NCI-H128 (cell line): ENCODE results near the gene C1QL4.

Experiments
- DNase-seq: peaks from one replicate; lab custom pipeline; 2025; ENCODE audit not compliant: unreplicated experiment; lab: John Stamatoyannopoulos, UW

Gene C1QL4

GRCh38 chr12:49305762-49306510 is 31.1 kb downstream of the C1QL4 start:
- DNase-seq, result no peak

DNA sequence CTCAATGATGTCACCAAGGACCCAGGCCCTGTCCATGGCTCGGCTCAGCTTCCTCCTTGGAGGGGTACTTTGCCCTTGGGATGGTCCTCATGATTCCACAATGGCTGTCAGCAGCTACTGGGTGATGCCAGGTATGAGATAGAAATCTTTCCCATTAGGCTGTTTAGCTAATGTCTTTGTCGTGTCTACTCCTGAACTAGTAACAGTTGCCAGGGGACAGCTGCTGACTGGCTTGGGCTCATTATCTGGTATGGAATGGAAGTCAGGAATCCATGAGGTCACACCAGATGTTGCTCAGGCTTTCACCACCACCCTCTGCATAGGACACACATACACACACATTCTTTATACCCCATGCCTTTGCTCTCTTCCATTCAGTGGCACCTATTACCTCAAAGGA is 32.8 kb downstream of the C1QL4 start:
- no peak for DNase-seq

- DNase-seq, result no peak
These were observed 35.2 kb downstream of the C1QL4 start for GRCh38 chr12:49301760-49302159.

DNA sequence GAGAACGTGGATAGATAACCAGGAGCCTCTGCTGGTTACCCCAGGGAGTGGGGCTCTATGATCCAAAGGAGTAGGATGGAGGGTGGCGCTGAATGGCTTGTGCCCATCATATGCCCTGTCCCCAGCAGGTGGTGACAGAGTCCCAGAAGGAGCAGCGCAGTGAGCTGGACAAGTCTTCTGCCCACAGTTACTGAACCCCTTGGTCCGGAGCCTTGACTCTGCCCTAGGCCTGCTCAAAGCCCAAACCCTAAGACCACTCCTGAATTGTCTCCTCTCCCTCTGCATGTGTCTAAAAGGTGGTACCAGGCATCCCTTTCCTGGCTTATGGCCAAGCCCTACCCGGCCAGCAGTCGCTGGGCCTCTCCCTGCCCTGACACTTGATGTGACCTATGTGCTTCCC is 38.8 kb downstream of the C1QL4 start:
- no peak for DNase-seq

- no peak for DNase-seq
These were observed 39.3 kb downstream of the C1QL4 start for GRCh38 chr12:49297695-49298060.

DNA sequence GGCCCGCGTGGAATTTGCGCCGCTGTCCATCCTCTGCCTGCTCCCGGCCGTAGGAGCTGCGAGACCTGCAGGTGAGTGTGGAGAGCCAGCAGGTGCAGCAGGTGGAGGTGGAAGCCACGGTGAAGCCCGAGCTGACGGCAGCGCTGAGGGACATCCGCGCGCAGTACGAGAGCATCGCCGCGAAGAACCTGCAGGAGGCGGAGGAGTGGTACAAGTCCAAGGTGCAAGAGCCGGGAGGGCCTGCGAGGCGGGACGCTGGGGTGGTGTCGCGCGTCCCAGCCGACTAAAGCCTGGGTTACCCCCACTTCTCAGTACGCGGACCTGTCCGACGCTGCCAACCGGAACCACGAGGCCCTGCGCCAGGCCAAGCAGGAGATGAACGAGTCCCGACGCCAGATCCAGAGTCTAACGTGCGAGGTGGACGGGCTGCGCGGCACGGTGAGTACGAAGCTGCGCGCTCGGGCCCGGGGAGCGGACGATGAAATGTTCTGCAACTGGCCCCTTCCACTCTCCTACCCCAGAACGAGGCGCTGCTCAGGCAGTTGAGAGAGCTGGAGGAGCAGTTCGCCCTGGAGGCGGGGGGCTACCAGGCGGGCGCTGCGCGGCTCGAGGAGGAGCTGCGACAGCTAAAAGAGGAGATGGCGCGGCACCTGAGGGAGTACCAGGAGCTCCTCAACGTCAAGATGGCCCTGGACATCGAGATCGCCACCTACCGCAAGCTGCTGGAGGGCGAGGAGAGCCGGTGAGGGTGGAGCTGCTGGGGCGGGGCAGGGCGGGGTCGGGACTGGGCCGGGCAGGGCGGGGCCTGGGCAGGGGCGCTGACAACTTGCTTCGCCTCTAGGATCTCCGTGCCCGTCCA is 39.9 kb downstream of the C1QL4 start:
- DNase-seq, result peak; percentile 33

DNA sequence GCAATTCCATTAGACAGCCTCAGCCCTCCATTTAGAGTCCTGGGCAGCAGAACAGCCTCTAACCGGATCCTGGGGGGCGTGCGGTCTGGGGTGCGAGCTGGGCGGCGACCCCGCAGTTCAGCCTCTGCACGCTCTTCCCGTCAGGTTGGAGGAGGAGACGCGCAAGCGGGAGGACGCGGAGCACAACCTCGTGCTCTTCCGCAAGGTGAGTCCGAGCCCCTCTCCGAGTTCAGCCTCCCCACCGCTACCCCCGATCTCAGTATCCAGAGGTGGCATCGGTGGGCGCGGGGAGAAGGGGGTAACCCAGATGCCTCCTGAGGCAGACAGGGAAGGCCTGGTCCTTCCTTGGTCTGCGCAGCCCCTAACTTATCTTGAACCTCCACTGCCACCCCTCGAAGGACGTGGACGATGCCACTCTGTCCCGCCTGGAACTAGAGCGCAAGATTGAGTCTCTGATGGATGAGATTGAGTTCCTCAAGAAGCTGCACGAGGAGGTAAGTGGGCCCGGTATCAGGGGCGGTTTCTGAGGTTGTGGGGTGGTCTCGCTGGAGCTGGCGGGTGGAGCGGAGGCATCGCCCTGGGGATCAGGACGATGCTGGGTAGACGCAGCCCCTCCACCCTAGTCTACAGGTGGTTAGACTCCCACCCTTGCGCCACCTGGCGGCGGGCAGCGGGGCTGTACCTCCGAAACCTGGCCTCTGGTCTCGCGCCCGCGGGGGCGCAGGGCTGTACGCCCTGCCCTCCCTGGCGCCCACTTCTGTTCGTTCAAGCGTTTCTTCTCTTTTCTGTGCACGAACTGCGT is 40.8 kb downstream of the C1QL4 start:
- DNase-seq, result peak; percentile 37

- DNase-seq, result no peak
These were observed 41.7 kb downstream of the C1QL4 start, which contains the start of gene PRPH for GRCh38 chr12:49295082-49295936. Gene PRPH (plus strand): TSS chr12:49295147. CDS start chr12:49295201, 54 bp downstream.

DNA sequence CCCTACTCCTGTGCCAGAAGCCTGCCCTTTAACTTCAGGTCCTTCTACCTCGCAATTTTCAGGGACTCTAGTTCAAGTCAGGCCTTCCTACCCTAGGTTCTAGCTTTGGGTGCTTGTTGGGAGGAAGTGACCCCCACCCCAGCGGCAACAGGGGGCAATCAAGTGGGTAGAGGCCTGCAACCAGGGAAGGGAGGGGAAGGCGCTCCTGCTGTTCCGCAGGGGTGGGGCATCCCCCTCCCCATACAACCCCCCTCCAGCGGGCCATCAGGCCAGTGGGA is 42.2 kb downstream of the C1QL4 start:
- DNase-seq, result no peak

DNA sequence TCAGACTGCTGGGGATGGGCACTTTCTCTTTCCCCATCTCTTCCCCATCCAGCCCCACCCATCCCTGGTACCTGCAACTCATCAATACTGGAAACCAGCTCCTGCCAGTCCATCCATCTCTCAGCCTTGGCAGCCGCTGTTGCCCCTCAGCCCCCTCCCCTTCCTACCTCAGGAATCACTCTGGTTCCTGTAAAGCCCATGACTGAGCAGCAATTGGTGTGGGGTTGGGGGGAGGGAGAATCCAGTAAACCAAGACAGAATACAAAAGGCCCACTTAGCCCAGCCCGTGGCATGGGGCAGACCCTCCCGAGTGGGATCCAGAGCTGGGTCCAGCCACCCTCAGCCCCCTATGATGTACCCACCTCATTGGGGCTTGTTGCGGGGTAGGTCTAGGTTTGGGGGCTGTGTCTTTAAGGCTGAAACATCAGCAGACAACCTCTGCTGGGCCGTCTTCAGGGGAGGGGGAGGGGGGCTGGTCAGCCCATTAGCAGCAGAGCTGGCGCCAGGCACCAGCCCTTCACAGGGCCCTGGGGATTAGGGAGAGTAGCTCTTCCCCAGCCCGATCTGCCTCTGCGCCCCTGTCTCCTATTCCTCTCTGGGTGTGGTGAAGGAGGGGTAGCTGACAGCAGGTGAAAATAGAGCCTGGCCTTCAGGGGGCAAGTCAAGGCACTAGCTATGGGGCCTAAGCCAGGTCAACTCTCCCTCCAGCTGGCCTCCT is 42.7 kb downstream of the C1QL4 start:
- DNase-seq, result no peak

- no peak for DNase-seq
These were observed 43.7 kb downstream of the C1QL4 start for GRCh38 chr12:49293056-49293956.

DNA sequence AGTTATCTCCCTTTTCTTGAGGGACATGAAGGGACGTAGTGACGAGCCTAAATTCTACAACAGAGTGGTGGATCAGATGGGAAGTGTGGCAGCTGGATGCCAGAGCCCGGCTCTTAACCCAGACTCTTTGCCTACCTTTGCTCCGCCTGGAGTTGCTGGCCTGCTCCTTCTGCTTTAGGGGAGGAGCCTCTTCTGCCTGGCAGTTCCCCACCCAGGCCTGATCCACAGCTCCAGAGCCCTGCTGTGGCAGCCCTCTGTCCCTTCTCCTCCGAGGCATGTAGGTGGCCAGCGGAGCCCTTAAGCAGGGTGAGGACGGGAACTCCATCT is 44.3 kb downstream of the C1QL4 start:
- DNase-seq, result no peak

DNA sequence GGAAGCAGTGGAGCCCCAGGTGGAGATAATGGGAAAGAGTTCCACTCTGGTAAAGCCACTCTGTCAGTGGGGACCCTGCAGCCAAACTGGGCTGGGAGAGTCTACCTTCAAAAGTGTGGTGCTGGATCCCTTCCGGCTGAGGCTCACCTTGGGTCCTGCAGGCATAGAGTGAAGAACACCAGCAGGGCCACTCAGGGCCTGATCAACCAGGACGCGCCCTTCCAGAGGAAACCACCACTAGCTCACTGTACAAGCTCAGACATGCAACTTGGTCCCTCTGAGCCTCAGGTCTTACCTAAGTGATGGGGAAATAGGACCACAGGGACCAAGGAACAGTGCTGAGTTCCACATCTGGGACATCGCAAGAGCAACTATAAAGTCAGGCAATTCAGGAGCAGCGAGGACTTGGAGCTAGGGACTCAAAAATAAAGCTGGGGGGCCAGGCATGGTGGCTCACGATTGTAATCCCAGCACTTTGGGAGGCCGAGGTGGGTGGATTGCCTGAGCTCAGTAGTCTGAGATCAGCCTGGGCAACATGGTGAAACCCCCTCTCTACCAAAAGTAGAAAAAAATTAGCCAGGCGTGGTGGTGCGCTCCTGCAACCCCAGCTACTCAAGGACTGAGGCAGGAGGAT is 47.9 kb downstream of the C1QL4 start:
- DNase-seq, result no peak

- peak; percentile 31 for DNase-seq
These were observed 48.6 kb downstream of the C1QL4 start for GRCh38 chr12:49288412-49288853.

- no peak for DNase-seq
These were observed 49.1 kb downstream of the C1QL4 start for GRCh38 chr12:49287876-49288275.

DNA sequence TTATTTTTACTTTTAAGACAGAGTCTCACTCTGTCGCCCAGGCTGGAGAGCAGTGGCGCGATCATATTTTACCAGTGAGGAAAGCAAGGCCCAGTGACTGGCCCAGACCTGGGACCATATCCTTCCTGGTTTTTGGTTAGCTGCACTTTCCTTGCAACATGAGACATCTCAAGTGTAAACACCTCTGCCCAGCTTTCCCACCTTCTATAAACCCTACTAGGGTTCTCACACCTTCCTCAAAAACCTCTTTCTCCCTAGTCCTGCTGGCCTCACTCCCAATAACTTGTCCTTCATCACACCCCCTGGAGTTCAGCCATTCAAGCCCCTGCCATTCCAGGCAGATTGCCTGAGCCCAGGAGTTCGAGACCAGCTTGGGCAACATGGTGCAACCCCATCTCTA is 52.3 kb downstream of the C1QL4 start:
- no peak for DNase-seq

DNA sequence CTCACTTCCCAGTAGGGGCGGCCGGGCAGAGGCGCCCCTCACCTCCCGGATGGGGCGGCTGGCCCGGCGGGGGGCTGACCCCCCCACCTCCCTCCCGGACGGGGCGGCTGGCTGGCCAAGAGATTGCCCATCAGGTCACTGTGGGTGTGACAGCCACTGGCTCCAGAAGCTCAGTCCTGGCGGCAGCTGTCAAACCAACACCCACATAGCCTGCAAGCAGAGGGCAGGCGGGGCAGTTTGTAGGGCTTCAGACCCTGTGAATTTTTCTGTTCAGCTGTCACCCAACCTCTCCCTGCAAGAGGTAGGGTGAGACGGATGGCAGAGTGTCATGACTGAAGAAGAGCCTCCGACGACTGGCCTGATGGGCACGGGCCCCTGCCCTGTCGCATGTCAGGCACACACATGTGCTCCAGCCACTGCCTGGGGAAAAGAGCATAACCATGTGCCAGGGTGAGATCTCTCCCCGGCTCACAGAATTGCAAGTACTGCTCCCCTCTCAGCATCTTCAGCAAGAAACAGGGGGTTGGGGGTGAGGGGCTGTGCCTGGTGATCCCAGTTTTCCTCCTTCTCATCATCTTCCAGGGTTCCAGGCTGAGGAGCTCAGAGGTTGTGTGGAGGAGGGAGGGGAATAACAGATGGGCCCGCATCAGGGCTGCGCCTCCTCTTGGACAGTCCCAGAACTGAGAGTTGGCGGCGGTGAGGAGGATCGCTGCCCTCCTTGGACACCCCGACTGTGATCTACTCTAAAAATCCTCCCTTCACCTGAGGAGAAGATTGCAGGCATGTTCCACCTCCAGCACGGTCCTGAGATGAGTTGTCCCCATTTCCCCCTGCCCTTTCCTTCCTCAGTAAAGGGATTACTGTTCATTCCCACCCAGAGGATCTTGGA is 53.2 kb downstream of the C1QL4 start:
- no peak for DNase-seq
